Measurements from ENCODE around the gene SPRR2D. TPM values are rescaled to one million over a fixed set of nuclear protein-coding genes. Genes with fewer than 3 reads are reported as not detected.
"Not testable (repeated sequence)": the region's sequence is repeated elsewhere in the genome, so short reads cannot be mapped to it uniquely, and the experiment has no call there.

Gene SPRR2D
- total RNA-seq, 2 donors from 2014 or later = not detected

DNA sequence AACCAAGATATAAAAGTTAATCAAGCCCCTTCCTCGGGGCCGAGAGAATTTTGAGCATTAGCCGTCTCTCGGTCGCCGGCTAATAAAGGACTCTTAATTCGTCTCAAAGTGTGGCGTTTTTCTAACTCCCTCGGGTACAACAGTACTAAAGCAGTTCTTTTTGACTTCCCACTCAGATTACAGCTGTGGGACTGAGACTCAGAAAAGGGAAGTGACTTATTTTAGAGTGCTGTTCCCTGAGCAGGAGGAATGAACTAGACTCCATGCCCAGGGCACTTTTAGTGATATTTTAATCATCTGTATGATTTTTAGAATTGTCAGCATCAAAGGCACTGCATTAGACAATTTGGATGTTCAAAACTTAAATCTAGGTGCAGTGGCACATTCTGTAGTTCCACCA, 18.6 kb downstream of the SPRR2D start:
- intact Hi-C loops (cut with DNase I); DNase-seq (ENCODE audit: low spot score): not testable (repeated sequence)

GRCh38 chr1:153021829-153022228, 19.1 kb downstream of the SPRR2D start:
- DNase-seq (ENCODE audit: low spot score); intact Hi-C loops (cut with DNase I): not testable (repeated sequence)

GRCh38 chr1:153011235-153011758, 29.6 kb downstream of the SPRR2D start:
- intact Hi-C loops (cut with DNase I); DNase-seq (ENCODE audit: low spot score): not testable (repeated sequence)

DNA sequence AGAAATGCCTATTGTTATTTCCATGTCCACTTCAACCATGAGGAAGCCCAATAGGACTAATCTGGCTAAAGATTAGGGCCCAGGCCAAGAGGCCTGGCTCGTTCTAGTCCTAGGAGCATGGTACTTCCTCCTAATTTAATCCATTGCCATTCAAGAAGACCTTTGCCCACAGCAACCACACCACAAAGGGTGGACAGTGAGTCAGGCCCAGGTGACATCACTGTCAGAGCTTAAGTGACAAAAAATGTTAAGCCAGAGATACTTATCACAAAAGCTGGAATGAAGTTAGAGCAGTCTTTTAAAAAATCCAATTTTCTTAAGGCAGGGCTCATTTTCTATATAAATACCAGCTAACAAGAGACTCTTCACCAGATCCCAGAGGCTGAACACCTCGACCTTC, 39.5 kb downstream of the SPRR2D start, which contains the start of gene SPRR3:
TSS of gene SPRR3 (plus strand) at position 368 of the 400 bp plus-strand sequence. CDS start 1,272 bp downstream, outside the sequence.
- intact Hi-C loops (cut with DNase I) = no loop called here
- no peak for DNase-seq (ENCODE audit: low spot score)

DNA sequence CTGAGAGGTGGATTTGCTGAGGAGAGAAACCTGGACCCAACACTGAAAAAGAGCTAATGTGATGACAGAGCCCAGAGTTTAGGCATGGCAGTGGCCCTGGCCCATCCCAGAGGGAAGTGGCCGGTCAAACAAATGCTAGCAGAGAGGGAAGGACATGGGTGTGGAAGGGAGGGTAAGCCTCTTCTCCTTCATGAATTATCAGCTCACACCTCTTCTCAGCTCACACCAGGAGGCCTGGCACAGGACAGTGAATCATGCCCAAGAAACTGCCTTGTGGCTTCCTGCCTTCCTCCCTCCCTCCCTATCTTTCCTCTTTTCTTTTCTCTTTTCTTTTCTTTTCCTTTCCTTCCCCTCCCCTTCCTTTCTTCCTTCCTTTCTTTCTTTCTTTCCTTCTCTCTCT, 40.6 kb downstream of the SPRR2D start:
- intact Hi-C loops (cut with DNase I) = no loop called here
- DNase-seq (ENCODE audit: low spot score) = peak; percentile 29

DNA sequence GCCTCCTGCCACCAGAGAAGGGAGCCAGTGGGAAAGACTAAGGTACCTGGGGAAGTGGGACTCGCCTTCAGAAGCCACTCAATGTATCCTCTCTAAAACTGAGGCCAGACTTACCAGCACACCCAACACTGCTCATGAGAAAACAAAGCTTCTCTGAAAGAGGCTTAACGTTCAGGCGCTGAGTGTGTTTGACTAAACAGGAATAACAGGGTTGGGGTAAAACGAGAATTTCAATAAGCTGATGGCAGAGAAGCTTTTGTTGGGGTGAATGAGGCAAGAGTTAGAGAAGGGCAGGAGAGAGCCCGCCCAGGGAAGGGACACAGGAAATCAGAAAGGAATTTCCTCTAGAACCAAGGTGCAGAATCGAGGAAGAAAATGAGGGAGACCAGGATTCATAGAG, 41.1 kb downstream of the SPRR2D start:
- no peak for DNase-seq (ENCODE audit: low spot score)
- intact Hi-C loops (cut with DNase I) = no loop called here

- DNase-seq (ENCODE audit: low spot score) = no peak
- intact Hi-C loops (cut with DNase I) = no loop called here
Observed at GRCh38 chr1:152998476-152998875, 42.4 kb downstream of the SPRR2D start.

DNA sequence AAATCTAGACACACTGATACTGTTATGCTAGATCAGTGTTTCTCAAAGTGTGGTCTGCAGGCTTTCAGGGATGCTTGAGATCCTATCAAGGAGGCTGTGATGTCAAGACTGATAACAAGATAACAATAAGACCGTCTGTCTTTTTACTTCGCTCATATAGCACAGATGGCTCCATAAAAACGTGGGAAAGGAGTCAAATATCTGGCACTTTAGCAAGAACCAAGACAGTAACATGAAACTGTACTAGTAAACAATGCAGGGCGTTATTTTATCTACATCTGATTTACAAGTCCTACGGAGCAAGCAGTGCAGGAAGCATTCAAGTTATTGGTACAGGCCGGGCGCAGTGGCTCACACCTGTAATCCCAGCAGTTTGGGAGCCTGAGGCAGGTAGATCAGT, 43.0 kb downstream of the SPRR2D start:
- DNase-seq (ENCODE audit: low spot score) = no peak
- intact Hi-C loops (cut with DNase I) = no loop called here

DNA sequence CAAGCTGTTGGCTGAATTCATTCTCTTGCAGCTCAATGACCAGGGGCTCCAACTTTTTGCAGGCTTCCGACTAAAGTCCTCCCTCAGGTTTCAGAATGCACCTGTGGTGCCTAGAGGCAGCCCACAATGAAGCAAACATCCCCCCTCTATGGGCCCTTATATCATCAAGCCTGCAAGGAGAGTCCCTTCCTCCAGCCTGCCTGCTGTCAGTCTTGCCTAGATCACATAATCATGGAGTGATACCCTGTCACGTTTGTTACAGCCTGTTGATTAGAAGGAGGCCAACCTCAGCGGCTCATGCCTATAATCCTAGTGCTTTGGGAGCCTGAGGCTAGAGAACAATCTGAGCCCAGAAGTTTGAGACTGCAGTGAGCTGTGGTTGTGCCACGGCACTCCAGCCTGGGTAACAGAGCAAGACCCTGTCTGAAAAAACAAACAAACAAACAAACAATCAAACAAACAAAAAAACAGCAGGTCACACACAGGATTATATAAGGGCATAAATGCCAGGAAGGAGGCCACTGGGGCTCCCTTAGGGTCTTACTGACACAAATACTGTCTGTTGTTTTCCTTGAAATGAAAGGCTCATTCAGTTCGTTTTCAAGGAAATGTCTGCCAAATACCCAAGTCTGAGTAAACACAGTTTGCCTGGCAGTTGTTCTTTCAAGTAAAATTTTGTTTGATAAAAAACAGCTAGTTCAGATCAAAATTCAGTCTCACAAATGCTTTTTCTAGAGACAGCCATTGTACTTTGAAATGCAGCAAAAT, 44.1 kb downstream of the SPRR2D start:
- intact Hi-C loops (cut with DNase I) = no loop called here
- no peak for DNase-seq (ENCODE audit: low spot score)

- no peak for DNase-seq (ENCODE audit: low spot score)
- intact Hi-C loops (cut with DNase I) = no loop called here
Observed at GRCh38 chr1:152995842-152996241, 45.1 kb downstream of the SPRR2D start.

DNA sequence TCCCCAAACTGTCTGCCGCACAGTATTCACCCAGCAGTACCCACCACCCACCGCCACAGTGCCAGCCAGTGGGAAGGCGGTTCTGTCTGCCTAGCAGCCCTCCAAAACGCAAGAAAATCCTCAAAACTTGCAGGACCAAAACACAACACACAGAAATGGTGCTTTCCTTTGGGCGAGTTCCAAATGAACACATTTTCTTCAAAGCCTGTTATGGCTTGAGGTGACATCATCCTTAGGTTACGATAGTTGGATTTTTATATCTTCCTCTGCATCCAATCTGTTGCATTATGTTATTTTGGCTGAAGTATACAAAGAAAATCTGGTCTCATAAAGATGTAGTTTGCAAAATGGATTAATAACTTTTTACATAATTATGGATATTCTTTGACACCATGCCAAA, 47.7 kb downstream of the SPRR2D start:
- intact Hi-C loops (cut with DNase I) = no loop called here
- no peak for DNase-seq (ENCODE audit: low spot score)

Other genes starting within 250 kb of the SPRR2D start
- gene LCE1D, start 244.4 kb downstream of the SPRR2D start, total RNA-seq = not detected
- gene LCE1C, start 234.5 kb downstream of the SPRR2D start, total RNA-seq = not detected
- gene LCE1B, start 229.1 kb downstream of the SPRR2D start, total RNA-seq = not detected
- gene LCE1A, start 213.6 kb downstream of the SPRR2D start, total RNA-seq = not detected
- not detected for gene LCE6A, start 198.3 kb downstream of the SPRR2D start, total RNA-seq
- not detected for gene LCE7A, start 181.1 kb downstream of the SPRR2D start, total RNA-seq
- gene SMCP, start 162.8 kb downstream of the SPRR2D start, total RNA-seq = not detected
- gene IVL, start 132.6 kb downstream of the SPRR2D start, total RNA-seq = not detected
- not detected for gene SPRR5, start 93.9 kb downstream of the SPRR2D start, total RNA-seq
- not detected for gene SPRR4, start 70.5 kb downstream of the SPRR2D start, total RNA-seq
- gene SPRR1A, start 57.0 kb downstream of the SPRR2D start, total RNA-seq = not detected
- not detected for gene SPRR3, start 39.4 kb downstream of the SPRR2D start, total RNA-seq
- gene SPRR1B, start 9.9 kb downstream of the SPRR2D start, total RNA-seq = not detected
- not detected for gene SPRR2A, start 16.4 kb upstream of the SPRR2D start, total RNA-seq
- gene SPRR2B, start 30.5 kb upstream of the SPRR2D start, total RNA-seq = not detected
- not detected for gene SPRR2E, start 53.4 kb upstream of the SPRR2D start, total RNA-seq
- 1 to 10 TPM in 1 of 2 donors, not detected in 1; 1.9 TPM for gene SPRR2F, start 72.4 kb upstream of the SPRR2D start, total RNA-seq
- not detected for gene SPRR2G, start 109.8 kb upstream of the SPRR2D start, total RNA-seq
- not detected for gene LELP1, start 162.3 kb upstream of the SPRR2D start, total RNA-seq
- not detected for gene PRR9, start 176.5 kb upstream of the SPRR2D start, total RNA-seq
- not detected for gene LORICRIN, start 218.6 kb upstream of the SPRR2D start, total RNA-seq